Globus pallidus (tissue), 1 donor: ENCODE measurements around the gene CNOT10.
"Not testable (repeated sequence)": the region's sequence is repeated elsewhere in the genome, so short reads cannot be mapped to it uniquely, and the experiment has no call there.

ENCODE experiments used
- DNase-seq: peaks from one replicate; pipeline ENCODE4 v3.0.0-alpha.2; 2015; ENCODE audit warnings: low spot score

CNOT10 gene, protein sequence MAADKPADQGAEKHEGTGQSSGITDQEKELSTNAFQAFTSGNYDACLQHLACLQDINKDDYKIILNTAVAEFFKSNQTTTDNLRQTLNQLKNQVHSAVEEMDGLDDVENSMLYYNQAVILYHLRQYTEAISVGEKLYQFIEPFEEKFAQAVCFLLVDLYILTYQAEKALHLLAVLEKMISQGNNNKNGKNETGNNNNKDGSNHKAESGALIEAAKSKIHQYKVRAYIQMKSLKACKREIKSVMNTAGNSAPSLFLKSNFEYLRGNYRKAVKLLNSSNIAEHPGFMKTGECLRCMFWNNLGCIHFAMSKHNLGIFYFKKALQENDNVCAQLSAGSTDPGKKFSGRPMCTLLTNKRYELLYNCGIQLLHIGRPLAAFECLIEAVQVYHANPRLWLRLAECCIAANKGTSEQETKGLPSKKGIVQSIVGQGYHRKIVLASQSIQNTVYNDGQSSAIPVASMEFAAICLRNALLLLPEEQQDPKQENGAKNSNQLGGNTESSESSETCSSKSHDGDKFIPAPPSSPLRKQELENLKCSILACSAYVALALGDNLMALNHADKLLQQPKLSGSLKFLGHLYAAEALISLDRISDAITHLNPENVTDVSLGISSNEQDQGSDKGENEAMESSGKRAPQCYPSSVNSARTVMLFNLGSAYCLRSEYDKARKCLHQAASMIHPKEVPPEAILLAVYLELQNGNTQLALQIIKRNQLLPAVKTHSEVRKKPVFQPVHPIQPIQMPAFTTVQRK

DNA sequence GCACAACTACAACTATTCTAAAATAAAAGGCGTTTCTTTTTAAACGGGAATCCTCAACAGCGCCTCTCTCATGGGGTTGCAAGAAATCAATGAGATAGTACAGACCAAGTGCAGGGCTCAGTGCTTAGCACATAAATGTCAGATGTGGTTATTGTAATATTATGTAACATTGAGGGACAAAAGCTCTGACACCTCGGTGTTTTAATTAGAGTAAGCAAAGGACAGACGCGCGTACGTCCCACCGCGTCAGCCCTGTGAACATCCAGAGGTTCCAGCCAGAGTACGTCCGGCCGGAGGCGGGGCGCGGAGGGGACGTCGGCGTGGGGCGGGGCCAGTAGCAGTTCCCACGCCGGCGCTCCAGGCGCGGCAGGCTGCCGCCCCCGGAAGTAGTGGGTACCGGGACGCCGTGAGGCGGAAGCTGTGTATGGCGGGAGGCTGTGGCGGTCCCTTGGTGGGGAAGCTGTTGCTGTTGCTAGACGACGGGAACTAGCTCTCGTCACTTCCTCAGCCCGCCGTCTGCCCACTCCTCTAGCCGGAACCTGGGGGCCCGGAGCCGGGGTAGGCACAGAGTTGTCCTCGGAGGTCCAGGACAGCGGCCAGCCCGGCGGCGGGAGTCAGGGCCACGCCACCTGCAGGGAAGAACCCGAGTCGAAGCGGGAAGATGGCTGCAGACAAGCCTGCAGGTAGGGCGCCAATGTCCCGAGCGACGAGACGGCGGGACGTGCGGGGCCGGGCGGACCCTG lies at the start of gene CNOT10:
Gene CNOT10, plus strand, starts transcription at position 389 of the 743 bp plus-strand sequence. Its CDS starts 273 bp downstream, at position 662.
- DNase-seq: peak; percentile 95

DNA sequence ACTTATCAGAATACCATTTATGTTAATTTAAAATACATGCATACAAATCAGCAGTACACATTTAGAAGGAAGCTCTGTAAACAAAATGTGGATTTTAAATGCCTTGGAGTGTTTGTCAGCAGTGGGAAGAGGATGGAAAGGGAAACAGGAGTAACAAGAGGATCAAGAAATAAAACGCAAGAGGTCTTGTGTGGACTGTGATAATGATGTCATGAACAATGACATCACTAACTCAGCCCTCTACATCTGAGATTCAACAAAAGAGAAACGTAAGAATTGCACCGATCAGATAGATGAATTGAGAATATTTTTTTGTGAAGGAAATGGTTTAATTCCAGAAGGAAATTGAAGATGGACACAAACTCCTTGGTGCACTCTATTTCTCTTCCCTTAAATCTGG lies 44.0 kb upstream of the CNOT10 start:
- DNase-seq: no peak

DNA sequence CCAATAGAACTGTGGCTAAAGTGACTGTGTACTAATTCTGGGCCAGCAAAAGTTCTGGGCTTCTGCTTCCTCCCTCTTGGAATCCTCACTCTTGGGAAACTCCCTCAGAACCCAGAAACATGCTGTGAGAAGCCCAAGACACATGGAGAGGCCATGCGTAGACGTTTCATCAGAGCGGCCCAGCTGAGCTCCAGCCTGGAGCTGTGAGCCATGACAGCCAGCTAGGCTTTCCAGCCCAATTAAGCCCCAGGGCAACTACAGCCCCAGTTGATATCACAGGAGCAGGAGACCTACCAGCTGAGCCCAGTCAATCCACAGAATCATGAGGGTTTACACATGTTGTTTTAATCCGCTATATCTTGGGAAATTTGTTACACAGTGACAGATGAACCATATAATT lies 43.6 kb upstream of the CNOT10 start:
- DNase-seq: no peak

DNA sequence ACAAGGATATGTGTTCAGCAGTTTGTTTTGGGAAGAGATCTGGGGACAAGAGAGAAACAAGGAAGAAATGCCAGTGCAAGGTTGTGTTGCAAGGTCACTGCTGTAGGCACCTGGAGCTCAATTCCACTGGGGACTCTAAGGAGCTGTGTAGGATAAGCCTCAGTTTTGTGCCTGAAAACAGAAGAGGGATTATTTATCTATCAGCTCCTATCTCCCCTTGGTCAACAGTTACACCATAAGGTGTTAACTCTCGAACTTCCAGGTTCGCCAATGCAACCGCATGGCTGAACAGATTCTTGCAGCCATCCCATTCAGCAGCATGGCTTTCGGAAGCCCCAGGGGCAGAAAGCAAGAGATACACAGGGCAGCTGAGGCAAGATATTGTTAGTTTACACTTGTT lies 41.6 kb upstream of the CNOT10 start:
- DNase-seq: no peak

DNA sequence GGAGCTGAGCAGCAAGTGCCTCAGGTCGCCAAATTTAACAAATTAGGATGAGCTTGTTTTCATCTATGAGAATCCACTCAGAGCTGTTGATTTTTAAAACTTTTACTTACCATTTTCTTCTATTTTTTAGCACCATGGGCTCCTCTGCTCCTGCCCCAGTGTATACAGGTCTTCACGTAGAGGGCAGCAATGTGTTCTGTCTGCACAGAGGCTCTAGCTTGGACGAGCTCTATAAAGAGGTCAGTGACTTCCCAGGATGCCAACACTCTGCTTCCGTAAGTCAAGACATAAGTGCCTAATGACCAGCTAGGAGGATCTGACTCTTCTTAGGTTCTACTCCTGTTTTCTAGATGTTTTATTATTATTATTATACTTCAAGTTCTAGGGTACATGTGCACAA lies 41.2 kb upstream of the CNOT10 start:
- DNase-seq: no peak

DNA sequence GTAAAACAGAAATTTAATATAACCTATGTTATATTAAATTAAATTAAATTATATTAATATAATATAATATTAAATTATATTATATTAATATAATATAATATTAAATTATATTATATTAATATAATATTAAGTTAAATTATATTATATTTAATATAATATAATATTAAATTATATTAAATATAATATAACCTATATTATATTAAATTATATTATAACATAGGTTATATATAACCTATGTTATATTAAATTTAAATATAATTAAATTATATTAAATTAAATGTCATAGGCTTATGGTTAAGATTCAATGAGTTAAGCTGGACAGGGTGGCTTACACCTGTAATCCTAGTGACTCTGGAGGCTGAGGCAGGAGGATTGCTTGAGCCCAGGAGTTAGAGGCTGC lies 40.6 kb upstream of the CNOT10 start:
- no peak for DNase-seq

DNA sequence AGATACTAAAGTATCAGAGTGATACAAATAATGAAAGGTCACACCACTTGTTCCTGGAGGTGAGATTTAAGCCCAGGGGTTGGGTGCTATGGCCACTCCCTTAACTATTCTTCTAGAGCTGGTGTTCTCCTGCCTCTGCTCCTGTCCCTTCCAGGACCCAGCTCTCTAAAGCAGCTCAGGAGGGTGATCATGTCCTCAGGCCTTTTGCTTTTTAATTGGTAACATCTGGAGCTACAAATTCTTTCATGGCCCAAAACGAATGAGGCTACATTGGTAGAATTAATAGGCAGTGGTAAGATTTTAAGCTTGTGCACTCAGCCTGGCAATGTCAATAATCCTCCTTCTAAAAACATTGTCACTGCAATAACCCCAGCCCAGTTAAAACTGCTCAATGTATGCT lies 38.2 kb upstream of the CNOT10 start:
- no peak for DNase-seq

DNA sequence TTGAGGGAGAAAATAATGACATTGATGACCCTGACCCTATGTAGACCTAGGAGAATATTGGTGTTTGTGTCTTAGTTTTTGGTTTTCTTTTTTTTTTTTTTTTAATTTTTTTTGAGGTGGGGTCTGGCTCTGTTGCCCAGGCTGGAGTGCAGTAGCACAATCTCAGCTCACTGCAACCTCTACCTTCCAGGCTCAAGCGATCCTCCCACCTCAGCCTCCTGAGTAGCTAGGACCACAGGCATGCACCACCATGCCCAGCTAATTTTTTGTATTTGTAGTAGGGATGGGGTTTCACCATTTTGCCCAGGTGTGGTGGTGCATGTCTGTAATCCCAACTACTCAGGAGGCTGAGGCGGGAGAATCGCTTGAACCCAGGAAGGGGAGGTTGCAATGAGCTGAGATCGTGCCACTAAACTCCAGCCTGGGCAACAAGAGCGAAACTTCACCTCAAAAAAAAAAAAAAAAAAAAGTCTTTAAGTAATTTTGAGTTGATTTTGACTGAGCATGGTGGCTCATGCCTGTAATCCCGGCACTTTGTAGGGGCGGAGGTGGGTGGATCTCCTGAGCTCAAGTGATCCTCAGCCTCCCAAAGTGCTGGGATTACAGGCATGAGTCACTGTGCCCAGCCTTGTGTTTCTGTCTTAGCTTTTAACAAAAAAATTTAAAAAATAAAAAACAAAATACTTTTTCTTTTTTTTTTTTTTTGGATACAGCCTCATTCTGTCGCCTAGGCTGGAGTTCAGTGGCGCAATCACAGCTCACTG lies 32.5 kb upstream of the CNOT10 start:
- not testable (repeated sequence) for DNase-seq

DNA sequence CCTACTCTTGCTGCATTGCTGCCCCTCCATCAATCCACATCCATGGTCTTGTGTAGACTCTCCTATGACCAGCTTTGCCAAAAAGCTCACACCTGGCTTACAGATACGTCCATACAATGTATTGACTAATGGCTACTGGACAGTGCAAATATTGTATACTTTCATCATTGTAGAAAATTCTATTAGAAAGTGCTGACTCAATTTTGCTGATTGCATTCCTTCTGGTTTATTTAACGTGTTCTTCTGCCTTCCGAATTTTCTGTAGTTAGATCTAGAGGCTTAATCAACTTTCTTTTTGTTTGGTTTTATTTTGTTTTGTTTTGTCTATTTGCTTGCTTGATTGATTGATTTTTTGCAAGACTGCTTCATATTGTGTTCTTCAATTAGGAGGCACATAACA lies 29.8 kb upstream of the CNOT10 start:
- DNase-seq: no peak

DNA sequence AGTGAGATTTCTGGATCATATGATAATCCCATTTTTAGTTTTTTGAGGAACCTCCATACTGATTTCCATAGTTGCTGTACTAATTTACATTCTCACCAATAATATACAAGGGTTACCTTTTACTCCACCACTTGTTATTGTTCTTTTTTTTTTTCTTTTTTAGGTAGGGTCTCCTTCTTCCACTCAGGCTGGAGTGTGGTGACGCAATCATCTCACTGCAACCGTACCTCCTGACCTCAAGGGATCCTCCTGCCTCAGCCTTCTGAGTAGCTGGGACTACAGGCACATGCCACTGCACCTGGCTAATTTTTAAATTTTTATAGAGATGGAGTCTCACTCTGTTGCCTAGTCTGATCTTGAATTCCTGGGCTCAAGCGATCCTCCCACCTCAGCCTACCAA lies 24.4 kb upstream of the CNOT10 start:
- no peak for DNase-seq

DNA sequence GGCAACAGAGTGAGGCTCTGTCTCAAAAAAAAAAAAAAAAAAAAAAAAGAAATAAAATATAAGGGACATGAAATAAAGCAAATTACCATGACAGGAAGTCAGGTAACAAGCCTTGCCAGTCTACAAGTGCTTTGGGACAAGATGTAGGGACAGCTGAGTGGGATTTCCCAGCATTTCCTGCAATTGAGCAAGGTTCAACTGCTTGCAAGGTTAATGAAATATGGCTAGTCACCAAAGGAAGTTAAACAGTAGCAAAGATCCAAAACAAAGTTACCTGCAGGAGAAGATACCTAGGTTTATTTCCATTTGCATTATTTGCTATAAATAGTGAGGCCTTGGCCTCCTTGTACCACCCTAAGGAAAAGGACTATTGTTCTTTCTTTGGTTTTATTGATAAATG lies 22.3 kb upstream of the CNOT10 start:
- DNase-seq: no peak

DNA sequence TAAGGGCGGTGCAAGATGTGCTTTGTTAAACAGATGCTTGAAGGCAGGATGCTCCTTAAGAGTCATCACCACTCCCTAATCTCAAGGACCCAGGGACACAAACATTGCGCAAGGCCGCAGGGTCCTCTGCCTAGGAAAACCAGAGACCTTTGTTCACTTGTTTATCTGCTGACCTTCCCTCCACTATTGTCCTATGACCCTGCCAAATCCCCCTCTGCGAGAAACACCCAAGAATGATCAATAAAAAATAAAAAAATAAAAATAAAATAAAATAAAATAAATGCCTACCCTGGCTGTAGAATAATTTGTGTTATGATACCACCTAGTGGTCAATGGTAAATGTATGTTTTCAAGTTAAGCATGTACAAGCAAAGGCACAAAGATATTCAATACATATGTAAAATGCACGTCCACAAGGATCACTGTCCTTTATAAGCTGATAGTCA lies 20.3 kb upstream of the CNOT10 start:
- DNase-seq: peak; percentile 42

DNA sequence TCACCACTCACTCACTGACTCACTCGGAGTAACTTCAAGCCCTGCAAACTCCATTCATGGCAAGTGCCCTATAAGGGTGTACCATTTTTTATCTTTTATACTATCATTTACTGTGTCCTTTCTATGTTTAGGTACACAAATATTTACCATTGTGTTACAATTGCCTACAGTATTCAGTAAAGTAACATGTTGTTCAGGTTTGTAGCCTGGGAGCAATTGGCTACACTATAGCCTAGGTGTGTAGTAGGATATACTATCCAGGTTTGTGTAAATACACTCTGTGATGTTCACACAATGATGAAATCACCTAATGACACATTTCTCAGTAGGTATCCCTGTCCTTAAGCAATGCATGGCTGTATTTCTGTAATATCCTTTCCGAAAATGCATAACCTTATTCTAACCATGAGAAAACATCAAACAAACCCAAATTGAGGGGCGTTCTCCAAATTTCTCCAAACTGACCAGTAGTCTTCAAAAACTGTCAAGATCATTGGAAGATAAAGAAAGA lies 17.9 kb upstream of the CNOT10 start:
- DNase-seq: no peak

DNA sequence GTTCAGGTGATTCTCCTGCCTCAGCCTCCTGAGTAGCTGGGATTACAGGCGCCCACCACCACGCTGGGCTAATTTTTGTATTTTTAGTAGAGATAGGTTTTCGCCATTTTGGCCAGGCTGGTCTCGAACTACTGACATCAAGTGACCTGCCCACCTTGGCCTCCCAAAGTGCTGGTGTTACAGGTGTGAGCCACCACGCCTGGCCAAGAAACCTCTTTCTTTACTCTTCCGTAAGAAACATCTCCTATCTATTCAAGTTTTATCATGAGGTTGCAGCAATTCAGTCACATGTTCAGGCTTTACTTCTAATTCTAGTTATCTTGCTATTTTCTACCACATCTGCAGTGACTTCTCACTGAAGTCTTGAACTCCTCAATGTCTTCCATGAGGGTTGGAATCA lies 15.8 kb upstream of the CNOT10 start:
- not testable (repeated sequence) for DNase-seq

DNA sequence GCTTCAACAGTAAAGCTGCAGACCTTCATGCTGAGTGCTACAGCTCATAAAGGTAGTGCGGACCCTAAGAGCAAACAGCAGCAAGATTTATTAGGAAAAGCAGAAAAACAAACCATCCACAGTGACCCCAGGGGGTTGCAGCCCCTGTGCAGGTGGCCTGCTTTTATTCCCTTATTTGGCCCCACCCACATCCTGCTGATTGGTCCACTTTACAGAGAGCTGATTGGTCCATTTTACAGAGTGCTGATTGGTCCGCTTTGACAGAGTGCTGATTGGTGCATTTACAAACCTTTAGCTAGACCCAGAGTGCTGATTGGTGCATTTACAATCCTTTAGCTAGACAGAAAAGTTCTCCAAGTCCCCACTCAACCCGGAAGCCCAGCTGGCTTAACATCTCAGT lies 11.3 kb upstream of the CNOT10 start:
- not testable (repeated sequence) for DNase-seq

DNA sequence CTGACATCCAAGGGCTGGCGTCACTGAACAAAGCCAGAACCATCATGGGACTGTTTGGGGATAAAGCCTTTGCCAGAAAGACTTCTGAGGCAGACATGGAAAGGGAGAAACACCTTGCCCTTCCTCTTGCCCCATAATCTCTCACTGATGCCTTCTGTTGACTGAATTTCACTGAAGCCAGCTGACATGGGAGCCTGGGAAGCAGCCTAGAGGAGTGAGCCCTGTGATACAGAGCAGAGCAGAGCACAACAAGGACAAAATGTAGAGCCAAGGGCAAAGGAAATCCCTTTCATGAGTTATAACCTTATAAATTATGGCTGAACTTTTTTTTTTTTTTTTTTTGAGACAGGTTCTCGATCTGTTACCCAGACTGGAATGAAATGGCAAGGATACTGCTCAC lies 9.8 kb upstream of the CNOT10 start:
- DNase-seq: no peak

DNA sequence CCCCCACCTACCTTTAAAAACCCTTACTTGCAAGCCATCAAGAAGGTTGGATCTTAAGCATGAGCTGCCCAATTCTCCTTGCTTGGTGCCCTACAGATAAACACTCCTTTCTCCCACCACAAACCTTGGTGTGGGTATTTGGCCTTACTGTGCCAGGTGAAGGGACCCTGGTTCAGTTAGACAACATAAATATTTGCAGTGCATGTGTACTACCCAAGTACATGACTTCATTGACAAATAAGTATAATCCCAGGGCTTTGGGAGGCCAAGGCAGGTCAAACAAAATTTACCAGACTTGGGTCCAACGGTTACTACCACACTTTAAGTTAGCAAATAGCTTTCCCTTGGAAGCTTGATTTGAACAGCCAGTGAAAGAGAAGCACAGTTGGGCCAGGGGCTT lies 9.3 kb upstream of the CNOT10 start:
- no peak for DNase-seq

DNA sequence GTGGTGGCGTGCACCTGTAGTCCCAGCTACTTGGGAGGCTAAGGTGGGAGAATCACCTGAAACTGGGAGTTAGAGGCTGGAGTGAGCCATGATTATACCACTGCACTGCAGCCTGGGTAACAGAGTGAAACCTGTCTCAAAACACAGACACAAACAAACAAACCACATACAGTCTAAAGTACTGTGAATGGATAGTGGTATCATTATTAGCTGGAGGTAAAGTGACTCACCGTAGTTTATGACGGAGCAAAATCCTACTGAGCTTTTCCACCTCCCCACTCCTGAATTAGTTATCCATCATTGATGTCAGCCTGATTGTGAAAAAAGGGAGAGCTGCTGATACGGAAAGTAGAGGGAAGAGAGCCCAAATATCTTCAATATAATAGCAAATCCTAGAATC lies 3.2 kb upstream of the CNOT10 start:
- no peak for DNase-seq

DNA sequence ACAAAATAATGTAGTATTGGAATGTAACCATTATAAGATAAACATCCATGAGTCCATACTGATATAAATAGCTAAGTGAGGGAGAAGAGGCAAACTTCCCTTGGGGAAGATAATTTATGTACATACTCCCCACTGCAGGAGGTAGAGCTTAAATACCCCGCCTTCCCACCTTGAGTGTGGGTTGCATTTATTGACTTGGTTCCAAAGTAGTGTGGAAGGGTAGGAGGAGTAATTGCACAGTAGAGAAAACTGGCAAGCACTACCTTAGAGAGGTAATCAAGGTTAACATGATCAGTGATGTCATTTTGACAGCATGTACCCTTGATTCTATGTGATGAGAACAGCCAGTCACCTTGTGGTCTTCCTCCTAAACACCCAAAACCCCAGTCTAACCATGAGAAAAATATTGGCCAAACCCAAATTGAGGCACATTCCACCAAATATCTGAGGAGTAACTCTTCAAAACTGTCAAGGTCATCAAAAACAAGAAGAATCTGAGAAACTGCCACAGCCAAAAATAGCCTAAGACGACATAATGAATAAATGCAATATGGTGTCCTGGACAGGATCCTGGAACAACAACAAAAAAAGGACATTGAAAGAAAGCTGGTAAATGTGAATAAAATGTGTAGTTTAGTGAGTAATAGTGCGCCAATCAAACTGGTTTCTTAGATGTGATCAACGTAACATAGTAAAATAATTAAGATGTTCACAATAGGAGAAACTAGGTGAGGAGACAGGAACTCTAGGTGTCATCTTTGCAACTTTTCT lies 774 bp upstream of the CNOT10 start:
- peak; percentile 7 for DNase-seq

DNA sequence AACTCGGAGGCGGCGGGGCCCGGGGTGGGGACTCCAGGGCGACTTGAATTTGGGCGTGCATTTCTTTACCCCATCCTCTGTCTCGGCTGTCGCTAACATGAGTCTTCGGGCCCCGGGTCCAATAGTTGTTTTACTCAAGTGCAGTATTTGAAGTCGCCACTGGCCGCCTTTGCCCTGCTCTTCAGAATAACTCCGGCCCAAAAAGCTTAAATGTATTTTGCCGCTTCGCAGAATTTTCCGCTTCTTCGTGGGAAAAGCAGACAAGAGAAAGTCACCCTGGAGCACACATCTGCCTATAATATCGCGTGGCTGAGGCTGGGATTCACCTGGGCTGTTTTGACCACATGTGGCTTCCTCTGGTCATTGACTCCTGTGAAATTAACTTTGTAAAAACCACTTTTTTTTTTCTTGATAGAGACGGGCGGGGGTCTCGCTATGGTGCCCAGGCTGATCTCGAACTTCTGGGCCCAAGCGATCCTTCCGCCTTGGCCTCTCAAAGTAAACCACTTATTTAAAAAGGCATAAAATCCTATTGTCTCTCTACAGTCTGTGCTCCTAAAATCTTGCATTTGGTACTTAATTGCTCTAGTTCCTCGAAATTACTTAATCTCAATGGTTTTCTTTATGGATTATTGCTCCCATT lies 676 bp downstream of the CNOT10 start:
- DNase-seq: no peak
